Measurements from ENCODE around the gene CABCOCO1.

CABCOCO1 gene

DNA sequence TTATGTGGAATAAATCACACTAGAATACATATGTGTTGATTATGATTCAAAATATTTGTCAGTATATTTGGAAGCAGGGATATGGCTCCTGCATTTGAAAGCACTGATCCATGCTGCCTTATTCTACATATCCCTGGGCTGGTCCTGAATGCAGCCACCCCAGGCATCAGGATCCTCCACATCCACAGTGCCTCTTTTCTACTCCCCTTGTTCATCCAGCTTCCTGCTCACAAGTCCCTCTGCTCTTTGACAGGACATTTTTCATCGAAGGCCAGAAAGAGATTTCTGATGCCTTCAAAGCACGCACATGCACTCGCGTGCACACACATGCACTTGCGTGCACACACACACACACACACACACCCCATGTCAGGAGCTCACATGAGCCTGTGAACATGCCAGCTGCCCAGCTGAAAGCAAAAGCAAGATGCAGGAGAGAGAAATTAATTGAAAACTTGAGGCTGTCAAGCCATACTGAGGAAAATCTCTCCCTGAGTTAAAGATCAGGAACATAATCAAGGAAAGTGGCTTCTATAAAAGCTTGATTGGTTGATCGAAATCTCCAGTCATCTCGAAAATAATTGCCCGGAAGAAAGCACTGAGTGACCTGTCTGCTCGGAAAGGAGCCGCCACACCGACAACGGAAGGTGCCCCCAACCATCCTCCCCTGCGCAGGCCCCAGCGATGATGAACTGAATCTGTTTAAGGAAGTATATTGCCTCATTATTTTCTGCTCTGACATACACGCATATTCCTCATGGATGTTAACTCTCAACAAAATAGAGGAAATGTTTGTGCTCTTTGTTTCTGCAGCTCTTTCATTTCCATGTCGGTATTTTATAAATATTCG, 134.8 kb downstream of the CABCOCO1 start:
- H3K27ac ChIP-seq: 0 out of 2 replicates have a peak overlapping the region, but pooled peaks have one; percentile 3
- TF ChIP-seq, protein P1, sequence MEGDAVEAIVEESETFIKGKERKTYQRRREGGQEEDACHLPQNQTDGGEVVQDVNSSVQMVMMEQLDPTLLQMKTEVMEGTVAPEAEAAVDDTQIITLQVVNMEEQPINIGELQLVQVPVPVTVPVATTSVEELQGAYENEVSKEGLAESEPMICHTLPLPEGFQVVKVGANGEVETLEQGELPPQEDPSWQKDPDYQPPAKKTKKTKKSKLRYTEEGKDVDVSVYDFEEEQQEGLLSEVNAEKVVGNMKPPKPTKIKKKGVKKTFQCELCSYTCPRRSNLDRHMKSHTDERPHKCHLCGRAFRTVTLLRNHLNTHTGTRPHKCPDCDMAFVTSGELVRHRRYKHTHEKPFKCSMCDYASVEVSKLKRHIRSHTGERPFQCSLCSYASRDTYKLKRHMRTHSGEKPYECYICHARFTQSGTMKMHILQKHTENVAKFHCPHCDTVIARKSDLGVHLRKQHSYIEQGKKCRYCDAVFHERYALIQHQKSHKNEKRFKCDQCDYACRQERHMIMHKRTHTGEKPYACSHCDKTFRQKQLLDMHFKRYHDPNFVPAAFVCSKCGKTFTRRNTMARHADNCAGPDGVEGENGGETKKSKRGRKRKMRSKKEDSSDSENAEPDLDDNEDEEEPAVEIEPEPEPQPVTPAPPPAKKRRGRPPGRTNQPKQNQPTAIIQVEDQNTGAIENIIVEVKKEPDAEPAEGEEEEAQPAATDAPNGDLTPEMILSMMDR (conservative IDR thresholded peaks at IDR 0.05): no peak

DNA sequence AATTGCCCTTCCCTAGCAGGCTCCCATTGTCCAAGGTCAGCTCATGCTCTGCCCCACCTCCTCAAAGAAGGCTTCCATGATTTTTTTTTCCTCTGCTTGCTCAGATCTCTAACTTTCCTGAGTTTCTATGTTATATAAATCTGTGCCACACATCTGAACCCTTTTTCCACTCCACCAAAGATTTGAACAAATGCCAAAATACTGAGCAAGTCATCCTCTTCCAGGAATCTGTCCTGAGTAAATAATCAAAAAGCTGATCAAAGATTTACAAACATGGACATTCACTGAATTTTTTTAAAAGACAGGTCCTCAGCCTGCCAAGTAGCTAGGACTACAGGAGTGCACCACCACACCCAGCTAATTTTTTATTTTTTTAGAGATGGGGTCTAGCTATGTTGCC, 136.0 kb downstream of the CABCOCO1 start:
- H3K27ac ChIP-seq: no peak overlapping the region
- TF ChIP-seq, protein P1 (conservative IDR thresholded peaks at IDR 0.05): no peak

DNA sequence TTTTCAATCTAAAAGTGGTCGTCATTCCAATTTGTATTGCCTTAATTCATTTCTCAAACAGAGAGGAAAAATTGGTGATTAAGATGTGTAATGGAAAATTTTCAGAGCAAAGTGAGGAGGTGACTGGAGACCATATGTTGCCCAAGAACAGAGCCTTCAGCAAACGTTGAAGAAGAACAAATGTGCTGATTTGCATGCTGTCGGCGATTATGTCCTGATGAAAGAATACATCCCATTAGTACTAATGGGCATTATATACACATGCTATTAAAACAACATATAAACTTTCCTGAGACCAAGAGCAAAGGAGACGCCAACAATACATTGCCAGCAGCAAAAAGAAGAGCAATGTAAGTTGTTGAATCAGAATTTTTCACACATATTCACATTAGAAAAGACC, 138.8 kb downstream of the CABCOCO1 start:
- TF ChIP-seq, protein P1 (conservative IDR thresholded peaks at IDR 0.05): no peak
- H3K27ac ChIP-seq: no peak overlapping the region

DNA sequence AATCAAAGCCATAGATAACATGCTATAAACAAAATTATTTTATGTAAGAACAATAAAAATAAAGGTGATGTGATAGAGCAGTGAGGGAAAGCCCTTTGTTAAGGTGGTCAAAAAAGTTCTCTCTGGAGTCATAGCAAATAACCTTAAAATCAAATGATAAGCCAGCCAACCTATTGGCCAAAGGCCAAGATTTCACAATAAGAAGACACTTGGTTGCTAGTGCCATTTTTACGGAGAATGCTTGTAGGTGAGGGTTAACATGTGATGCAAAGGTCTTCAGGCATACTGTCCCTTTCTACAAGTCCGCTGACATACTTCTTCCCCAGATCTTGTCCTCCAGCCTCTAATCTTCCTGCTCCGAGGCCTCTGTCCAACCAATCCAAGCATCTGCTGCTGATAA, 140.5 kb downstream of the CABCOCO1 start:
- no peak overlapping the region for H3K27ac ChIP-seq
- TF ChIP-seq, protein P1 (conservative IDR thresholded peaks at IDR 0.05): no peak

DNA sequence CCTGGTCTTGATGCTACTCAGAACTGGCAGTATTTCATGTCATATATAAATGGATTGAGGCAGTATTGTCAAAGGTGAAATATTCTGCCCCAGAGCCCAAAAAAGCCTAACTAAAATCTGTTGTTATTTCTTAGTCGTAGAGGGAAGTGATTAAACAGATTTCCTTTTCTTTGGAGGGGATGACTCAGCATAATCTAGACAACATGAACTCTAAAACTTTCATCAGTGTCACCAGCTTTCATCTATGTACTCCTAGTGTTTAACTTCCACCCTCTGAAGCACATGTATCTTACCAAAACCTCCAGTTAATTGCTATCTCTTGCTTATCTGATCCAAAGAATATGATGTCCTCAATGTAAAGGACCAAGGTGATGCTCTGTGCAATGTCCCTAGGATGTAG, 141.7 kb downstream of the CABCOCO1 start:
- H3K27ac ChIP-seq: no peak overlapping the region
- TF ChIP-seq, protein P1 (conservative IDR thresholded peaks at IDR 0.05): no peak

DNA sequence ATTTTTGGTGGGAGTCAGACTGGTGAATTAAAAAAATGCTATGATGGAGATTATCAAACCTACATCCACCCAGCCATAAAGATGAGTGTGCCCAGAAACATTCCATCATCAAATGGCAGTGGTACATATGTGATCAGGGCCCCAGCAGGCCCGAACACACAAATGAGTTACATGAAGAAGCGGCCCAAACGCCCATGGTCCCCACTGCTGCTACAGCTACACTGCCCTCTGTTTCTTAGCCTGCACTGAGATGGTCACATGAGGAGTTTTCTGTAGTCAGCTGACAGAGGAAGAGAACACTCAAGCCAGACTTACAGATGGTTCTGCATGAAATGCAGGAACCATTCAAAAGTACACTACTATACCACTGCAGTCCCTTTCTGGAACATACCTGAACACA, 142.4 kb downstream of the CABCOCO1 start:
- TF ChIP-seq, protein P1 (conservative IDR thresholded peaks at IDR 0.05): no peak
- no peak overlapping the region for H3K27ac ChIP-seq

DNA sequence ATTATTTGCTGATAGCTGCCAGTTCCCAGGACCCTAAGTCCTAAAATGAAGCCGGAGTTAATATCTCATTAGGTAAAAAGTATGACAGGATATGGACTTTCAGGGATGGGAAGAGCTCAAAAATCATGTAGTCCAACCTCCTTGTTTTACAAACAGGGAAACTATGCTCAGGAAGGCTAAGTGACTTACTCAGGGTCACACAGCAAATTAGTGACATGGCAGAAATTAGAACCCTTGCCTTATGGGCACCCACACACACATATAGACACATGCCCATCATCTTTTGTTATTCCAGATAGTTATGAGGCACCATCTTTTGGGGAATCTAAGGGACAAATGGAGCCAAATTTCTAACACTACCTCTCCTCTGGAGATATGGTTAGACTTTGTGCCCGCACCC, 147.5 kb downstream of the CABCOCO1 start:
- TF ChIP-seq, protein P1 (conservative IDR thresholded peaks at IDR 0.05): no peak
- H3K27ac ChIP-seq: no peak overlapping the region

All from VCaP (cell line).